EL (cell line): ENCODE measurements around the gene TMEM114.

Source experiments
- DNase-seq: peaks from one replicate; pipeline ENCODE4 v3.0.0-alpha.2; 2016

TMEM114 gene

DNA sequence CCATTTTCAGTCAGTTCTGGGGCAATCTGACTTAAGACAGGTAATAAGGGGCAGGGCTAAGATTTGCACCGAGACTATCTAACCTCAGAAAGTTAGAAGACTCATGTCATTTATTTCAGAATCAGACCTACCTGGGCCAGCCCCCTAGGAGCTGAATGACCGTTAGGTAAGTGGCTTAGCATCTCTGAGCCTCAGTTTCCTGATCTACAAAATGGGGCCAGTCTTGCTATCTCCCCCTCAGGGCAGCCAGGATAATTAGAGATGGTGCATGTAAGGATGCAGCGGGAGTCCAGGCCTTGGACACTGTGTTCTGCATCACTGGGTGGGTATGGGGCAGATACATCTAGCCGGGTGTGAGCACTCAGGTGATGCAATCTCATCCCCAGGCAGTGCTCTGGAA lies 20.8 kb upstream of the TMEM114 start:
- no peak for DNase-seq

DNA sequence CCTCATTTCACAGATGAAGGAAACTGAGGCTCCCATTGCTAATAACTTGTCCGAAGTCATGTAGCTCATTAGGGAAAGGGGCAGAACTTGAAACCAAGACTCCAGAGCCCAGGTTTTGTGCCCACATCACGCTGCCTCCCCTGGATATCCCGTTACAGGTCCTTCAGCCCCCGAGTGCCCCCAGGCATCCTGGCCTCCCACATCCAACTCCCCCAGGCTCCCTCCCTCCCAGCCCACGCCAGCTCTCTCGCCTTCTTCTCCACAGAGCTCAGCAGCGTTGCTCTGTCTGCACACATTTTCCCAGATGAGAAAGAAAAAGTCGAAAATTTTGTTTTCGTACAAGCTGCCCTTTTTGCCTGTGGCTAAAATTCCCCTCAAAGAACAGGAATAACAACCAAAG lies 16.9 kb upstream of the TMEM114 start:
- DNase-seq, result no peak

DNA sequence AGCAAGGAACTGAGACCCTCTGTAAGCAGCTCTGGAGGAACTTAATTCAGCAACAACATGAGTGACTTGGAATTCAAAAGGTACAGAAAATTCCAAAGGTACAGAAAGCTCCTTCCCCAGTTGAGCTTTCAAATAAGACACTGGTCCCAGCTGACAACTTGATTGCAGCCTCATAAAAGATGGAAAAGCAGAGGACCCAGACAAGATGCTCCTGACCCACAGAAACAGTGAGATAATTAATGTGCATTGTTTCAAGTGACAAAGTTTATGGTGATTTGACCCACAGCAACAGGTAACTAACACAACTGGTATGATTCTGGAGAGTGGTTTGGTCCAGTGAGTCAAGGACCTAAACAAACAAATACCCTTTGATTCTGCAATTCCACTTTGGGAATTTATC lies 15.2 kb upstream of the TMEM114 start:
- DNase-seq, result no peak

- no peak for DNase-seq
These were observed 9.9 kb upstream of the TMEM114 start for GRCh38 chr16:8600144-8600775.

- DNase-seq, result no peak
These were observed 6.3 kb upstream of the TMEM114 start for GRCh38 chr16:8596581-8596980.

GRCh38 chr16:8595783-8596182 lies 5.5 kb upstream of the TMEM114 start:
- DNase-seq, result no peak

GRCh38 chr16:8594149-8594666 lies 3.9 kb upstream of the TMEM114 start:
- DNase-seq, result no peak

DNA sequence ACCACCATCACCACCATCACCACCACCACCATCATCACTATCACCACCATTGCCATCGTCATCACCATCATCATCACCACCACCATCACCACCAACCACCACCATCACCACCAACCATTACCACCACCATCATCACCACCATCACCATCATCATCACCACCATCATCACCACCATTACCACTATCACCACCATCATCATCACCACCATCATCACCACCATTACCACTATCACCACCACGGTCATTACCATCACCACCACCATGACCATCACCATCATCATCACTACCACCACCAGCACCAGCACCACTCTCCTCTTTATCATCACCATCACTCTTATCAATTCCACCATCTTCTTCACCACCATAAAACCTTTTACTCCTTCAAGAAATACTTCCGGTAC lies 1.1 kb upstream of the TMEM114 start:
- no peak for DNase-seq

DNA sequence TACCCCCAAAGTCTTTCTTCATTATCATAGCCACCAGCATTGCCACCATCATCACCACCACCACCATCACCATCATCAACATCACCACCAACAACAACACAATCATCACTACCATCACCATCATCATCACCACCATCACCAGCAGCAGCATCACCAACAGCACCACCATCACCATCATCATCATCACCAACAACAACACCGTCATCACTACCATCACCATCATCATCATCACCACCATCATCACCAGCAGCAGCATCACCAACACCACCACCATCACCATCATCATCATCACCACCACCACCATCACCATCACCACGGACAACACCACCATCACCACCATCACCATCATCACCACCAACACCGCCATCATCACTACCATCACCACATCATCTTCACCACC lies 500 bp upstream of the TMEM114 start:
- no peak for DNase-seq

- no peak for DNase-seq
These were observed 1.0 kb downstream of the TMEM114 start for GRCh38 chr16:8589057-8589899.

DNA sequence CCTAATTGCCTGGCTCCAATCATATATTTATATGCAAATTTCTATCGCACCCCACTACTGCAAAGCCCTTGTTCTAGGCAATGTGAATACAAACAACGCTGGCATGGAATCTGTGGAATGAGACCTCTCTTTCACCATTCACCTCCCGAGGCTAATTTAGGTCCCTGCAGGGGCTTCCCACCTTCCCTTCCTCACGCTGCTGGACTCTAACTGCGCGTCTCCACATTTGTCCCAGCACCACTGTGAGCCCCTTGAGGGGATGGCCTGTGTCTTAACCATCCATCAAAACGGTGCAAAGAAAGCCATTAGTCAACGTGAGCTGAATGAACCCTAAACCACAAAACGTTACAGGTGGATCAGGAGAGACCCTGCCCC lies 1.6 kb downstream of the TMEM114 start:
- no peak for DNase-seq

GRCh38 chr16:8587065-8587464 lies 3.2 kb downstream of the TMEM114 start:
- DNase-seq, result no peak

GRCh38 chr16:8585857-8586256 lies 4.5 kb downstream of the TMEM114 start:
- DNase-seq, result no peak

GRCh38 chr16:8585041-8585440 lies 5.3 kb downstream of the TMEM114 start:
- no peak for DNase-seq

GRCh38 chr16:8583732-8584131 lies 6.6 kb downstream of the TMEM114 start:
- no peak for DNase-seq

GRCh38 chr16:8583199-8583598 lies 7.1 kb downstream of the TMEM114 start:
- peak; percentile 15 for DNase-seq

- peak; percentile 1 for DNase-seq
These were observed 8.3 kb downstream of the TMEM114 start for GRCh38 chr16:8581831-8582580.

DNA sequence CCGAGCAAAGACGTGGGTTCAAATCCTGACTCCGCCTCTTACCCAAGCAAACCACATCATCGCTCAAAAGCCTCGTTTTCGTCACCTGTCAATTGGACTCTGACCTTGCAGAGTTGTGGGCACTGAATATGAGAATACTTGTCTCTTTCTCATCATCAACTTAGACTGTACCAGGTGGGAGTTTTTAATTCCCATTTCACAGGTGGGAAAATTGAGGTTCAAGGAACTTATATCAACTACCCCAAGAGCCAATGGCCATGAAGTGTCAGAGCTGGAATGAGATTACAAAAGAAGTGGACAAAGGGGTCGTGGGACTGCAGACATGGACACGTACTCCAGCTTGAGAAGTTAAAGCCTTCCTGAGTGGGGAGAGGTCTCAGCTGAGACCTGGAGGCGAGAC lies 10.8 kb downstream of the TMEM114 start:
- DNase-seq, result no peak

GRCh38 chr16:8577678-8578304 lies 12.5 kb downstream of the TMEM114 start:
- DNase-seq, result no peak

DNA sequence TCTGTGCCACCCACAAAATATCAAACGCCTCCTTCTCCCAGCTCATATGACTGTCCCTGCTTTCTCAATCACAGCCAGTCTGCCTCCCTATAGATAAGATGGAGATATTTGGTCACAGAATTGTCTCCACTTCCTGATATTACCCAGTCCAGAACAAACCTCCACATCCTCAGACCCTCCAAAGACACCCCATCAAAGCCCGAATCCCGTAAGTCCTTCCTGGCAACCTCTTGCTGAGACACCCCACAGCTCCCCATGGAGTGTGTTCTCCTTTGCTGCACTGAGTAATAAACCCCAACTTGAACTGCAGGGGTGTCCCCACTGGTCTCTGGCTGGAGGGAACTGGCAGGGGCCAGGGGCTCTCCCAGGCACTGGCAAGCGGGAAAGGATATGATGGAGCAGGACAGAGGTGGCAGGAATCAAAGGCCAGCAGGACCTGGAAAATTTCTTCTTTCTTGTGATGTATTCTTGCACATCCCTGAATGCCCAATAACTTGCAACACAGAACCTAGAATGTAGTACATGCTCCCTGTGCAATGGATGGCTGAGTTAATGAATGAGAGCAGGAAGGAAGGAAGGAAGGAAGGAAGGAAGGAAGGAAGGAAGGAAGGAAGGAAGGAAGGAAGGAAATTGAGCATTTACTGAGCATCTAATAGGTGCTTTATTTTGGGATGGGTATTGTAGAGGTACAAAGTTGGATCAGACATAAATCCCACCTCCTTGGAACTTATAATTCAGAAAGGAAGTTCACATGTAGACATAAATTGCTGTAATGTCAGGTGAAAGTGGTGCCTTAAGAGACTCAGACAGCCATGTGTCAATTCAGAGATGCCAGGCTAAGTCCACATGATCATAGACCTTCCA lies 13.9 kb downstream of the TMEM114 start:
- no peak for DNase-seq

DNA sequence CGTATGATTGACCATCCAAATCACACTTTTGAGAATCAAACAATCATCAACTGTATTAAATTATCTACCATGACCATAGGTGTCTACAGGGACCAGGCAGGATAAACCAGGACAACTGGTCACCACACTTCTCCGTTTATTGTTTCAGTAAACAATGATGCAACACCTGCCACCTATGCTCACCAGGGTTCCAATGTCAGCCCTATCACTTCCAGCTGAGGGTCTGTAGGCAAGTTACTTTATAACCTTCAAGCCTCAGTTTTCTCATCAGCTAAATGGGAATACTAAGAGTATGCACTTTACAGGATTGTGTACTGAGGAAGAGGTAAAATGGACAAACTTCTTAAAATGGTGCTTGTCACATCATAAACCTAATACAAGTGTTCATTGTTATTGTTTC lies 14.9 kb downstream of the TMEM114 start:
- DNase-seq, result no peak
